ENCODE measurements around the gene MGMT. TPM values are rescaled to one million over a fixed set of nuclear protein-coding genes. Genes with fewer than 3 reads are reported as not detected.

Gene MGMT
- total and polyA plus RNA-seq, 9 of the 15 experiments (the other 6 are each of a cell fraction or from before 2014, with no cell fraction given) = 0.03 to 0.29 (median 0.11) TPM; not detected in 4

- POLR2A ChIA-PET = interaction anchor here (0.6 kb wide), 1 partner anchor 50 kb away, joined by 3 read pairs; no protein-coding TSS in a partner anchor
- Histone ChIP-seq H3K4me2 (ENCODE audit: insufficient read depth, low read length) (no peak overlapping the region), H3K9me3 (replicated peaks; ENCODE audit: control insufficient read depth, insufficient read depth, low read depth, low read length) (no peaks in the 10 kb centered on the region), H3K79me2 (ENCODE audit: control insufficient read depth, insufficient read depth, low read length) (no peaks in the 10 kb centered on the region), H3K9ac (ENCODE audit: insufficient read depth in 1 of 2, low read depth in 2 of 2, low read length in 2 of 2) (no peak overlapping the region), H3K9me1 (ENCODE audit: control insufficient read depth, insufficient read depth, low read length) (no peaks in the 10 kb centered on the region), H3K27ac (ENCODE audit: extremely low read depth, low read depth, low read length) (no peak overlapping the region), H3K36me3 (ENCODE audit: control insufficient read depth, insufficient read depth, low read length) (no peaks in the 10 kb centered on the region), H4K20me1 (replicated peaks; ENCODE audit: control insufficient read depth, insufficient read depth, low read length) (no peaks in the 10 kb centered on the region), H3K4me1 (replicated peaks in 1 of 2; ENCODE audit: control insufficient read depth in 2 of 2, insufficient read depth in 2 of 2, low read length in 2 of 2) (no peaks in the 10 kb centered on the region), H2AFZ (ENCODE audit: low read depth, low read length) (no peak overlapping the region), H3K4me3 (no peak overlapping the region), H3K27me3 (ENCODE audit: control insufficient read depth in 2 of 2, insufficient read depth in 2 of 2, low read length in 2 of 2) (peaks cover 0 to 14% of the 10 kb centered on the region in 2 experiments; a peak in 2 of 5 replicates)
- no TSS peak for BruUV-seq (replicated peaks)
- CTCF ChIA-PET (ENCODE audit: low intra/inter-chr PET ratio) = no interaction called here
- TF ChIP-seq POU5F1 (IDR thresholded peaks at IDR 0.05; ENCODE audit: borderline replicate concordance, low read depth, low read length, partially characterized antibody) (no peak), SAFB (IDR thresholded peaks at IDR 0.05; ENCODE audit: borderline replicate concordance, low read depth, low read length) (no peak), NR0B1 (IDR thresholded peaks at IDR 0.05; ENCODE audit: partially characterized antibody) (no peak), ZFP36 (IDR thresholded peaks at IDR 0.05; ENCODE audit: low read depth, low read length, partially characterized antibody) (no peak), NFE2L1 (tag; IDR thresholded peaks at IDR 0.05; ENCODE audit: borderline replicate concordance, low read depth) (no peak), NCOA6 (IDR thresholded peaks at IDR 0.05) (no peak), ZNF589 (CRISPR knock-in tag; IDR thresholded peaks at IDR 0.05; ENCODE audit: low read depth) (no peak)
- ATAC-seq (no peak), FAIRE-seq (no peak), DNase-seq (ENCODE audit: extremely low read depth in 1 of 4, low spot score in 3 of 4) (no peak)
- in situ Hi-C loops (cut with MboI) = no loop called here
- intact Hi-C loops (cut with micrococcal nuclease) = no loop called here
- WGBS (ENCODE audit: insufficient coverage, low coverage, missing lambda C conversion rate) = 20% methylated on average over 1 of the region's 2 CpGs
Measured at GRCh38 chr10:129755158-129755591, 288.1 kb downstream of the MGMT start.

Measured in K562 (cell line).